IMR-90 (cell line): Measurements from ENCODE around the gene MYO7B. TPM values are rescaled to one million over a fixed set of nuclear protein-coding genes. Genes with fewer than 3 reads are reported as not detected.

Experiments
- ATAC-seq: fragments of 200-7000 bp; cut with Tn5 transposase; 2 replicates; pipeline ENCODE4 v1.9.1; 2020; ENCODE audit warnings: low read depth, mild to moderate bottlenecking, moderate library complexity
- BruUV-seq: library from RNA; stranded (reverse); fragments of 400-500 nt; replicated peaks from 2 replicates; lab custom pipeline; 2021; lab: Mats Ljungman, UMichigan
- CTCF ChIA-PET: fragments of 300-600 bp; formaldehyde crosslinking; extraction: SDS; loops from one replicate; lab custom pipeline; 2021; ENCODE audit warnings: antibody characterized with exemption; lab: Yijun Ruan, JAX
- POLR2A ChIA-PET: fragments of 300-600 bp; sonication (Branson Sonifier 250); formaldehyde crosslinking; loops from one replicate; lab custom pipeline; 2022; ENCODE audit warnings: antibody characterized with exemption; ENCODE audit not compliant: unreplicated experiment; lab: Charles Lee
- DNase-seq: peaks from one replicate; pipeline ENCODE4 v3.0.0; 2013
- H2AFZ ChIP-seq: replicated peaks from 2 replicates; pipeline ENCODE3; 2013; ENCODE audit warnings: low read length, mild to moderate bottlenecking; ENCODE audit not compliant: poor library complexity
- H2AK5ac ChIP-seq: 2 replicates; pipeline ENCODE4 v1.6.1; 2013; ENCODE audit warnings: low read depth, low read length, inconsistent platforms
- H2AK9ac ChIP-seq: replicated peaks from 2 replicates; pipeline ENCODE3; 2013; ENCODE audit warnings: mild to moderate bottlenecking, low read depth, low read length, moderate library complexity; ENCODE audit not compliant: poor library complexity
- H2BK120ac ChIP-seq: 2 replicates; pipeline ENCODE4 v1.6.1; 2013; ENCODE audit warnings: low read depth, low read length, inconsistent platforms
- H2BK15ac ChIP-seq: 3 replicates; pipeline ENCODE4 v1.6.1; 2013; ENCODE audit warnings: low read depth, low read length, inconsistent platforms
- H2BK20ac ChIP-seq: 2 replicates; pipeline ENCODE4 v1.6.1; 2013; ENCODE audit warnings: low read depth, mild to moderate bottlenecking, inconsistent platforms, low read length, moderate library complexity
- H2BK5ac ChIP-seq: 2 replicates; pipeline ENCODE4 v1.6.1; 2013; ENCODE audit warnings: mild to moderate bottlenecking, low read depth, low read length, inconsistent platforms; ENCODE audit not compliant: poor library complexity, severe bottlenecking
- H3K14ac ChIP-seq: replicated peaks from 2 replicates; pipeline ENCODE4 v1.6.1; 2013; ENCODE audit warnings: low read depth, low read length, inconsistent platforms
- H3K18ac ChIP-seq: 2 replicates; pipeline ENCODE4 v1.6.1; 2013; ENCODE audit warnings: low read depth, low read length, control low read depth
- H3K23ac ChIP-seq: 2 replicates; pipeline ENCODE4 v1.6.1; 2013; ENCODE audit warnings: low read depth, low read length, inconsistent platforms
- H3K27ac ChIP-seq: 2 replicates; pipeline ENCODE4 v1.5.1; 2013; ENCODE audit warnings: mild to moderate bottlenecking, control low read depth, low read length; ENCODE audit not compliant: insufficient read depth
- H3K27me3 ChIP-seq: 2 replicates; pipeline ENCODE4 v1.6.1; 2013; ENCODE audit warnings: low read length; ENCODE audit not compliant: control insufficient read depth, insufficient read depth
- H3K36me3 ChIP-seq: 2 replicates; pipeline ENCODE4 v1.6.1; 2013; ENCODE audit warnings: low read length, mixed read lengths; ENCODE audit not compliant: control insufficient read depth, insufficient read depth
- H3K4ac ChIP-seq: 2 replicates; pipeline ENCODE4 v1.6.1; 2013; ENCODE audit warnings: low read depth, low read length, inconsistent platforms
- H3K4me1 ChIP-seq: 2 replicates; pipeline ENCODE4 v1.6.1; 2013; ENCODE audit warnings: low read length, mixed read lengths; ENCODE audit not compliant: control insufficient read depth, insufficient read depth
- H3K4me2 ChIP-seq: 2 replicates; pipeline ENCODE4 v1.6.1; 2013; ENCODE audit warnings: low read depth, mild to moderate bottlenecking, control low read depth, low read length, moderate library complexity
- H3K4me3 ChIP-seq: 2 replicates; pipeline ENCODE4 v1.5.1; 2013; ENCODE audit warnings: low read depth, mild to moderate bottlenecking, control low read depth, low read length, moderate library complexity; ENCODE audit not compliant: insufficient read depth
- H3K56ac ChIP-seq: 2 replicates; pipeline ENCODE4 v1.6.1; 2013; ENCODE audit warnings: low read length, inconsistent platforms; ENCODE audit not compliant: insufficient read depth; ENCODE audit errors: extremely low read depth
- H3K79me1 ChIP-seq, 2 experiments: 2 replicates each; pipeline ENCODE4 v1.6.1; 2013; ENCODE audit warnings: low read length in 2 of 2, inconsistent platforms in 1 of 2, low read depth in 1 of 2
- H3K9ac ChIP-seq: 2 replicates; pipeline ENCODE4 v1.6.1; 2013; ENCODE audit warnings: low read depth, low read length, control low read depth
- H3K9me1 ChIP-seq: 2 replicates; pipeline ENCODE4 v1.6.1; 2013; ENCODE audit warnings: low read length, inconsistent platforms; ENCODE audit not compliant: insufficient read depth
- H3K9me3 ChIP-seq: 2 replicates; pipeline ENCODE4 v1.6.1; 2013; ENCODE audit warnings: low read length; ENCODE audit not compliant: control insufficient read depth, insufficient read depth
- H4K20me1 ChIP-seq: 2 replicates; pipeline ENCODE4 v1.6.1; 2013; ENCODE audit warnings: low read length, inconsistent platforms; ENCODE audit not compliant: insufficient read depth
- H4K5ac ChIP-seq: 2 replicates; pipeline ENCODE4 v1.6.1; 2013; ENCODE audit warnings: mild to moderate bottlenecking, low read depth, low read length, control low read depth
- H4K8ac ChIP-seq, 2 experiments: 2 replicates each; pipeline ENCODE4 v1.6.1; 2013; ENCODE audit warnings: low read depth in 2 of 2, low read length in 2 of 2, control low read depth in 1 of 2, inconsistent platforms in 1 of 2
- H4K91ac ChIP-seq: 2 replicates; pipeline ENCODE4 v1.6.1; 2013; ENCODE audit warnings: low read depth, low read length, inconsistent platforms; ENCODE audit not compliant: insufficient read depth
- CEBPB ChIP-seq: IDR thresholded peaks from 2 replicates; pipeline ENCODE4 v1.6.1; 2012; ENCODE audit warnings: low read depth, low read length, improper control_type of control experiment
- FOS ChIP-seq: fragments of 150-350 bp; IDR thresholded peaks from 2 replicates; pipeline ENCODE4 v1.6.1; 2016; ENCODE audit warnings: low read depth, low read length
- WGBS, 2 experiments: methylation state at CpG; one replicate each; pipeline versions ENCODE4 v1.1.5 to v1.1.7; 2013; ENCODE audit warnings: missing lambda C conversion rate in 2 of 2; ENCODE audit not compliant: insufficient read length in 1 of 2; ENCODE audit errors: extremely low coverage in 2 of 2; 5-methylcytosine and 5-hydroxymethylcytosine counted together
- dilution Hi-C: fragments of 300-500 bp; cut with HindIII; formaldehyde crosslinking; loops from one replicate; pipeline ENCODE4 v1.14.3; 2018; ENCODE audit warnings: low sequenced_read_pairs; ENCODE audit not compliant: unreplicated experiment
- in situ Hi-C: fragments of 300-500 bp; cut with MboI; formaldehyde crosslinking; loops from 3 replicates; pipeline ENCODE4 v1.14.3; 2019; ENCODE audit warnings: low sequenced_read_pairs, inconsistent platforms, mixed read lengths
- intact Hi-C: fragments of 100-400 bp; cut with micrococcal nuclease; formaldehyde crosslinking; loops from 2 replicates; pipeline ENCODE4 v1.10.0; 2022
- polyA plus RNA-seq, 3 experiments: library from polyadenylated mRNA; depleted of rRNA; stranded (reverse); fragments of >200 nt; gene quantifications; 2 replicates each; pipeline ENCODE4 v1.2.3, GENCODE V29; 2012; ENCODE audit warnings: low replicate concordance in 1 of 3
- total RNA-seq: library from RNA; depleted of rRNA; stranded (reverse); fragments of >200 nt; gene quantifications from 2 replicates; pipeline ENCODE4 v1.2.3, GENCODE V29; 2012

The MYO7B gene
- total and polyA plus RNA-seq, 2 of the 4 experiments (the other 2 are of a cell fraction): 0.18 to 0.46 TPM

GRCh38 chr2:127486247-127487058, 49.0 kb upstream of the MYO7B start:
- no peak overlapping the region for H4K91ac ChIP-seq
- H2AFZ ChIP-seq: no peak overlapping the region
- no peak overlapping the region for H3K23ac ChIP-seq
- peaks cover 9% of the 10 kb centered on the region; the same call in 1 of the 2 replicates for H3K9me1 ChIP-seq
- H2BK5ac ChIP-seq: no peak overlapping the region
- H3K36me3 ChIP-seq: peaks cover 57% of the 10 kb centered on the region
- no peak overlapping the region for H3K9ac ChIP-seq
- ATAC-seq: peak; percentile 24
- DNase-seq: peak; percentile 20
- no peak overlapping the region for H3K18ac ChIP-seq
- no peak overlapping the region for H3K4ac ChIP-seq
- no peak overlapping the region for H4K8ac ChIP-seq
- H4K5ac ChIP-seq: no peak overlapping the region
- no peak overlapping the region for H2BK15ac ChIP-seq
- POLR2A ChIA-PET: no interaction called here
- H3K4me3 ChIP-seq: no peak overlapping the region
- no peaks in the 10 kb centered on the region; the same call in 1 of the 2 replicates for H4K20me1 ChIP-seq
- no TSS peak for BruUV-seq
- no CpG with 5 or more reads among the region's 8 CpGs for WGBS, 2 experiments
- no peaks in the 10 kb centered on the region for H3K27me3 ChIP-seq
- no peak overlapping the region for H2AK9ac ChIP-seq
- H2BK20ac ChIP-seq: no peak overlapping the region
- TF ChIP-seq CEBPB (peak; percentile 74), FOS (no peak)
- dilution Hi-C loops (no loop called here), in situ Hi-C loops (no loop called here), intact Hi-C loops (no loop called here)
- H3K79me1 ChIP-seq: peaks cover 14 to 32% of the 10 kb centered on the region in 2 experiments; a peak in 3 of 4 replicates
- peaks cover 6% of the 10 kb centered on the region; the same call in 1 of the 2 replicates for H3K4me1 ChIP-seq
- H3K4me2 ChIP-seq: no peak overlapping the region
- no peak overlapping the region for H3K14ac ChIP-seq
- H3K9me3 ChIP-seq: no peaks in the 10 kb centered on the region
- H2BK120ac ChIP-seq: no peak overlapping the region
- H2AK5ac ChIP-seq: no peak overlapping the region
- H3K27ac ChIP-seq: no peak overlapping the region
- CTCF ChIA-PET: interaction anchor here (0.7 kb wide), 1 partner anchor 21 kb away, joined by 5 read pairs; no protein-coding TSS in a partner anchor
- no peak overlapping the region for H3K56ac ChIP-seq
